Measurements from ENCODE around the gene SRP54. TPM values are rescaled to one million over a fixed set of nuclear protein-coding genes. Genes with fewer than 3 reads are reported as not detected.

Gene SRP54
- total and polyA plus RNA-seq, 4 donors = 57.6 to 73.1 (median 63.6) TPM

- no peak overlapping the region for H3K27ac ChIP-seq (ENCODE audit: low read depth, low read length)
- 81% methylated on average over 2 of the region's 3 CpGs for WGBS (ENCODE audit: insufficient coverage)
These were observed 59.8 kb downstream of the SRP54 start for GRCh38 chr14:35042632-35043031.

GRCh38 chr14:35043046-35043445 is 60.3 kb downstream of the SRP54 start:
- no CpG with 5 or more reads among the region's 2 CpGs for WGBS (ENCODE audit: insufficient coverage)
- no peak overlapping the region for H3K27ac ChIP-seq (ENCODE audit: low read depth, low read length)

More at GRCh38 chr14:35042632-35043031, 59.8 kb downstream of the SRP54 start:
- Histone ChIP-seq H3K4me3 (ENCODE audit: low read depth, low read length) (no peak overlapping the region), H3K4me1 (ENCODE audit: control insufficient read depth, insufficient read depth, low read length) (peaks cover 13% of the 10 kb centered on the region), H3K27me3 (ENCODE audit: control insufficient read depth, insufficient read depth, low read length) (no peaks in the 10 kb centered on the region), H3K36me3 (ENCODE audit: control insufficient read depth, insufficient read depth, low read length) (no peaks in the 10 kb centered on the region), H3K9me3 (ENCODE audit: control insufficient read depth, insufficient read depth, low read length) (peaks cover 1% of the 10 kb centered on the region)
- DNase-seq (ENCODE audit: low read depth in 4 of 6, low spot score in 6 of 6) = no peak

DNA sequence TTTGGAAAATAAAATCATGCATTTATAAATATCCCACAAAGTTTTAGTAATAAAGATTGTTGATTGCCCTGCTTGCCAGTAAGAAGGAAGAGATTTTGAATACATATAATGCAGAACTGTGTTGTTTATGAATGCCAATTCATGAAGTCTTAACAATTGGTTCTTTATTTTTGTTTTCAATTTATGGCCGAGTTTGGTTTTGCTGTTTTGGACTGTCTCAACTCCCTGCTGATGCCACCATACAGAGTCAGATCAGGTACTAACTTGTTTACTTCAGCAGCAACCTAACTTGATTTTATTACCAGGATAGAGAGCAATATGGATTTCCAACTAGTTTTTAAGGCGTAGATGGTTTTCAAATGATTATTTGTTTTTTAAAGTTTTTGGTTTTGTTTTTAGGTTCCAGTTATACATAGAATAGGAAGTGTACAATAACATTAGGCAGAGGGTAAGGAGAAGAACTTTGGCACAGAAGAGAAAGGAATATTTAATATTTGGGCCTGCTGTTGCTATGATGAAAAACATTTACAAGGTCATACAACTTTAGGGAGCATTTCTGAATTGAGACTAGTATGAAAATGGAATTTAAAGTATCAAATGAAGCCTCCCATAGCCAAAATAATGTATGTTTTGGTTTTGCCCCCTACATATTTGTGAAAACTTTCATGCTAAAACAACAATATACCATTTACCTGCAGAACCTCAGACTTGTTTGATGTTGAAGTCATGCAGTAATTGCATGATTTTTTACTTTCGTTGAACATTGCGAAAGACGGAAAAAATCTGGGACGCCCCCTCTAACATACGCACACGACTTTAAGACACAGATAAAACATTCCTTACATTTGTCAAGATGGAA is 62.4 kb downstream of the SRP54 start:
- peak in 1 of 6 donors; percentile 6 for DNase-seq (ENCODE audit: low read depth in 4 of 6, low spot score in 6 of 6)
- peak overlapping the region; percentile 97 for H3K27ac ChIP-seq (ENCODE audit: low read depth, low read length)
- H3K9me3 ChIP-seq (ENCODE audit: control insufficient read depth, insufficient read depth, low read length) = no peaks in the 10 kb centered on the region
- H3K36me3 ChIP-seq (ENCODE audit: control insufficient read depth, insufficient read depth, low read length) = peaks cover 6% of the 10 kb centered on the region
- peak overlapping the region; percentile 92 for H3K4me3 ChIP-seq (ENCODE audit: low read depth, low read length)
- H3K4me1 ChIP-seq (ENCODE audit: control insufficient read depth, insufficient read depth, low read length) = peaks cover 13% of the 10 kb centered on the region
- H3K27me3 ChIP-seq (ENCODE audit: control insufficient read depth, insufficient read depth, low read length) = no peaks in the 10 kb centered on the region
- 17% methylated on average over 2 of the region's 8 CpGs for WGBS (ENCODE audit: insufficient coverage)

More at GRCh38 chr14:35043046-35043445, 60.3 kb downstream of the SRP54 start:
- no peaks in the 10 kb centered on the region for H3K36me3 ChIP-seq (ENCODE audit: control insufficient read depth, insufficient read depth, low read length)
- no peaks in the 10 kb centered on the region for H3K27me3 ChIP-seq (ENCODE audit: control insufficient read depth, insufficient read depth, low read length)
- H3K9me3 ChIP-seq (ENCODE audit: control insufficient read depth, insufficient read depth, low read length) = peaks cover 1% of the 10 kb centered on the region
- no peak for DNase-seq (ENCODE audit: low read depth in 4 of 6, low spot score in 6 of 6)
- peaks cover 13% of the 10 kb centered on the region for H3K4me1 ChIP-seq (ENCODE audit: control insufficient read depth, insufficient read depth, low read length)
- no peak overlapping the region for H3K4me3 ChIP-seq (ENCODE audit: low read depth, low read length)

GRCh38 chr14:35045798-35046047 is 62.9 kb downstream of the SRP54 start:
- Histone ChIP-seq H3K4me3 (ENCODE audit: low read depth, low read length) (peak overlapping the region; percentile 92), H3K27ac (ENCODE audit: low read depth, low read length) (peak overlapping the region; percentile 97), H3K36me3 (ENCODE audit: control insufficient read depth, insufficient read depth, low read length) (peaks cover 7% of the 10 kb centered on the region), H3K4me1 (ENCODE audit: control insufficient read depth, insufficient read depth, low read length) (peaks cover 13% of the 10 kb centered on the region), H3K27me3 (ENCODE audit: control insufficient read depth, insufficient read depth, low read length) (no peaks in the 10 kb centered on the region), H3K9me3 (ENCODE audit: control insufficient read depth, insufficient read depth, low read length) (no peaks in the 10 kb centered on the region)
- DNase-seq (ENCODE audit: low read depth in 4 of 6, low spot score in 6 of 6) = no peak
- 0% methylated on average over 6 of the region's 6 CpGs for WGBS (ENCODE audit: insufficient coverage)

GRCh38 chr14:35046048-35046750 is 63.4 kb downstream of the SRP54 start, which contains the start of gene FAM177A1:
Gene FAM177A1, plus strand, starts transcription at chr14:35046272. Its CDS starts 192 bp downstream, at chr14:35046464.
- peaks cover 13% of the 10 kb centered on the region for H3K4me1 ChIP-seq (ENCODE audit: control insufficient read depth, insufficient read depth, low read length)
- H3K9me3 ChIP-seq (ENCODE audit: control insufficient read depth, insufficient read depth, low read length) = no peaks in the 10 kb centered on the region
- H3K4me3 ChIP-seq (ENCODE audit: low read depth, low read length) = peak within 1 kb of the TSS; percentile 92
- no peaks in the 10 kb centered on the region for H3K27me3 ChIP-seq (ENCODE audit: control insufficient read depth, insufficient read depth, low read length)
- H3K36me3 ChIP-seq (ENCODE audit: control insufficient read depth, insufficient read depth, low read length) = peaks cover 10% of the 10 kb centered on the region
- H3K27ac ChIP-seq (ENCODE audit: low read depth, low read length) = peak within 1 kb of the TSS; percentile 97
- WGBS (ENCODE audit: insufficient coverage) = under 1% methylated on average over 77 of the region's 77 CpGs
- peak; percentile 75 to 98 (median 92) for DNase-seq (ENCODE audit: low read depth in 4 of 6, low spot score in 6 of 6)

DNA sequence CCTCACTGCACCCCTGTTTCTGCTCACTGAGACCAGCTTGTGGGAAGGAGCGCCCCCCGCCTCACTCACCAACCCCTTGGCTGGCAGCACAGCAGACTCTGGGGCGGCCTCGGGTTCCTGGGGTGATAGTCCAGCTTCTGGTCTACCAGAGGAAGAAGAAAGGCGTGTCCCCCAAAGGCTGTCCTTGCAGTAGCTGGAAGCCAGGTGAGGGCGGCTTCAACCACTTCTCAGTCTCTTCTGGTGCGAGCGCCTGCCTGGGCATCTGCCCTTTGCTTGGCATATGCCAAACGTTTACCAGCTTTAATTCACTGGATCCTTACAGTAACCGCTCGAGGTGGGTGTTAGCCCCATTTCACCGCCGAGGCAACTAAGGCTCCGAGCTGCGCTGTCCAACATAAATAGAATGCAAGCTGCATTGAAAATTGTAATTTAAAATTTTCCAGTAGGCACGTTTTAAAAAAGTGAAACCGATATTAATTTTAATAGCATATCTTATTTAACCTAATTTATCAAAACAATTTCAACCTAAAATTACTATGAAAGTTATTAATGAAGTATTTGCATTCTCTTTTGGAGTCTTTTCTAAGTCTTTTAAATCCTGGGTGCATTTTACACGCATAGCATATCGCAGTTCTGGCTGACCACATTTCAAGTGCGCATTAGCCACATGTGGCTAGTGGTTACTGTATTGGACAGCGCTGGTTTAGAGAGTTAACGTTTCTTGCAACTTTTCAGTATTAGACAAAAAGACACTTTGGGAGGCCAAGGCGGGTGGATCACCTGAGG is 64.2 kb downstream of the SRP54 start:
- peak in 2 of 6 donors; percentile 11 to 28 for DNase-seq (ENCODE audit: low read depth in 4 of 6, low spot score in 6 of 6)
- peaks cover 13% of the 10 kb centered on the region for H3K4me1 ChIP-seq (ENCODE audit: control insufficient read depth, insufficient read depth, low read length)
- peak overlapping the region; percentile 90 for H3K27ac ChIP-seq (ENCODE audit: low read depth, low read length)
- peak overlapping the region; percentile 92 for H3K4me3 ChIP-seq (ENCODE audit: low read depth, low read length)
- no peaks in the 10 kb centered on the region for H3K27me3 ChIP-seq (ENCODE audit: control insufficient read depth, insufficient read depth, low read length)
- no peaks in the 10 kb centered on the region for H3K9me3 ChIP-seq (ENCODE audit: control insufficient read depth, insufficient read depth, low read length)
- H3K36me3 ChIP-seq (ENCODE audit: control insufficient read depth, insufficient read depth, low read length) = peaks cover 13% of the 10 kb centered on the region
- WGBS (ENCODE audit: insufficient coverage) = 32% methylated on average over 17 of the region's 23 CpGs

- Histone ChIP-seq H3K27me3 (ENCODE audit: control insufficient read depth, insufficient read depth, low read length) (no peaks in the 10 kb centered on the region), H3K36me3 (ENCODE audit: control insufficient read depth, insufficient read depth, low read length) (peaks cover 13% of the 10 kb centered on the region), H3K27ac (ENCODE audit: low read depth, low read length) (no peak overlapping the region), H3K4me1 (ENCODE audit: control insufficient read depth, insufficient read depth, low read length) (peaks cover 13% of the 10 kb centered on the region), H3K4me3 (ENCODE audit: low read depth, low read length) (no peak overlapping the region), H3K9me3 (ENCODE audit: control insufficient read depth, insufficient read depth, low read length) (no peaks in the 10 kb centered on the region)
- no CpG with 5 or more reads among the region's 4 CpGs for WGBS (ENCODE audit: insufficient coverage)
- DNase-seq (ENCODE audit: low read depth in 4 of 6, low spot score in 6 of 6) = no peak
These were observed 65.3 kb downstream of the SRP54 start for GRCh38 chr14:35047976-35048513.

DNA sequence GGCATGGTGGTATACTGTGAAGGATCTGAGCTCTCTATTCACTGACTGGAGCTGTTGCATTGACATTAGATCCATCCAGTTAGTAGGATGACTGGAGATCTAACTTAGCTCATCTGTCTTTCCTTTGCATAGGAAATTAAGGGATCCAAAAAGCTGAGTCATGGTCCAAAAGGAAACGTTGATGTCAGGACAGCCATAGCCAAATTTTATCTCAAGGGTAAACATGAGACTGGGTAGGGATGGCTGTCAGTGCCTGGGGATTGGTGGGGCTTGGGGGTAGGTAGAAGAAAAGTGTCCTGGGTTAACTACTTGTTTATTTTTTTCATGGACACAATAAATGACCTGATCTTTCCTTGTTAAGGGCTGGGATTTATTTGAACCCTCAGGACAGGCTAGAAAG is 67.9 kb downstream of the SRP54 start:
- no peak overlapping the region for H3K4me3 ChIP-seq (ENCODE audit: low read depth, low read length)
- no peak for DNase-seq (ENCODE audit: low read depth in 4 of 6, low spot score in 6 of 6)
- H3K27ac ChIP-seq (ENCODE audit: low read depth, low read length) = no peak overlapping the region
- WGBS (ENCODE audit: insufficient coverage) = 43% methylated on average over 1 of the region's 1 CpG
- H3K9me3 ChIP-seq (ENCODE audit: control insufficient read depth, insufficient read depth, low read length) = no peaks in the 10 kb centered on the region
- peaks cover 10% of the 10 kb centered on the region for H3K4me1 ChIP-seq (ENCODE audit: control insufficient read depth, insufficient read depth, low read length)
- peaks cover 29% of the 10 kb centered on the region for H3K36me3 ChIP-seq (ENCODE audit: control insufficient read depth, insufficient read depth, low read length)
- no peaks in the 10 kb centered on the region for H3K27me3 ChIP-seq (ENCODE audit: control insufficient read depth, insufficient read depth, low read length)

DNA sequence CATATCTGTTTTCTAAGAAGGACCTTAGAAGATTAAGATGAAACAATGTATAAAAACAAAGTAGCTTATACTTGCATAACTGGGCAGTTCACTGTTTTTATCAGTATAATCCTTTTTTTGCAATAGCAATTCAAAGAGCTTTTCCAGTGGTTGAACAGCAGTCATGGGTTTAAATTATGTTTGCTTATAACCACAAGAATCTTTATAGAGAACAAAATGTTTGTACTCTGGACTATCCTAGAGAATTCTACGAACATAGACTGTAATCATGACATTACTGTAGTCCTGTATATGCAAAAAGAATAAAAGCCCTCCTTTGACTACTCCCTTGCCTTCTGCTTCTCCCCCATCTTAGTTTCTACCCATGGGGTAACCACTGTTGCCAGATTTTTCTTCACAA is 69.0 kb downstream of the SRP54 start:
- Histone ChIP-seq H3K27ac (ENCODE audit: low read depth, low read length) (no peak overlapping the region), H3K27me3 (ENCODE audit: control insufficient read depth, insufficient read depth, low read length) (no peaks in the 10 kb centered on the region), H3K36me3 (ENCODE audit: control insufficient read depth, insufficient read depth, low read length) (peaks cover 36% of the 10 kb centered on the region), H3K4me3 (ENCODE audit: low read depth, low read length) (no peak overlapping the region), H3K9me3 (ENCODE audit: control insufficient read depth, insufficient read depth, low read length) (no peaks in the 10 kb centered on the region), H3K4me1 (ENCODE audit: control insufficient read depth, insufficient read depth, low read length) (peaks cover 9% of the 10 kb centered on the region)
- DNase-seq (ENCODE audit: low read depth in 4 of 6, low spot score in 6 of 6) = no peak
- WGBS (ENCODE audit: insufficient coverage) = no CpG with 5 or more reads among the region's 1 CpG
